ENCODE results near the gene HRH2.

- no peak for TF ChIP-seq CTCF (IDR thresholded peaks at IDR 0.05)
- TF ChIP-seq ZNF138 (CRISPR knock-in tag; conservative IDR thresholded peaks at IDR 0.05), result no peak
- TF ChIP-seq PREB (CRISPR knock-in tag; IDR thresholded peaks at IDR 0.05; ENCODE audit: borderline replicate concordance), result no peak
- no peak for TF ChIP-seq ATF3 (CRISPR knock-in tag; conservative IDR thresholded peaks at IDR 0.05)
- no peak for TF ChIP-seq NFYB (CRISPR knock-in tag; conservative IDR thresholded peaks at IDR 0.05; ENCODE audit: low read depth)
- TF ChIP-seq TP53 (CRISPR knock-in tag; IDR thresholded peaks at IDR 0.05), result no peak
Measured at GRCh38 chr5:175609526-175609925, 48.3 kb upstream of the HRH2 start.

Data from WTC11 (cell line).